Stimulated activated CD4-positive, alpha-beta T cell treated with anti-CD3 and anti-CD28 coated beads, Interleukin-4, amount 100 ng/mL, for 1 hour (primary cell): ENCODE measurements around the gene LCP1.

Experiments
- DNase-seq: peaks from one replicate; pipeline ENCODE4 v3.0.0-alpha.2; 2020

The LCP1 gene

GRCh38 chr13:46154136-46154801, 27.7 kb downstream of the LCP1 start:
- no peak for DNase-seq

GRCh38 chr13:46152627-46153328, 29.2 kb downstream of the LCP1 start:
- no peak for DNase-seq

GRCh38 chr13:46150134-46150693, 31.8 kb downstream of the LCP1 start:
- DNase-seq = no peak

- DNase-seq = peak; percentile 26
Measured at GRCh38 chr13:46149272-46150133, 32.5 kb downstream of the LCP1 start.

- no peak for DNase-seq
Measured at GRCh38 chr13:46146898-46147297, 35.1 kb downstream of the LCP1 start.

- no peak for DNase-seq
Measured at GRCh38 chr13:46145950-46146349, 36.0 kb downstream of the LCP1 start.

- no peak for DNase-seq
Measured at GRCh38 chr13:46145135-46145534, 36.8 kb downstream of the LCP1 start.

GRCh38 chr13:46143184-46143701, 38.7 kb downstream of the LCP1 start:
- no peak for DNase-seq

GRCh38 chr13:46142776-46143175, 39.2 kb downstream of the LCP1 start:
- no peak for DNase-seq

GRCh38 chr13:46140044-46140443, 41.9 kb downstream of the LCP1 start:
- DNase-seq = no peak

GRCh38 chr13:46137627-46138317, 44.2 kb downstream of the LCP1 start:
- no peak for DNase-seq

GRCh38 chr13:46136688-46137087, 45.3 kb downstream of the LCP1 start:
- no peak for DNase-seq

- DNase-seq = no peak
Measured at GRCh38 chr13:46134961-46135522, 46.9 kb downstream of the LCP1 start.

GRCh38 chr13:46134494-46134893, 47.5 kb downstream of the LCP1 start:
- no peak for DNase-seq

- DNase-seq = no peak
Measured at GRCh38 chr13:46132109-46132508, 49.9 kb downstream of the LCP1 start.

GRCh38 chr13:46131705-46132104, 50.3 kb downstream of the LCP1 start:
- no peak for DNase-seq

GRCh38 chr13:46129955-46130618, 51.9 kb downstream of the LCP1 start:
- DNase-seq = no peak

- no peak for DNase-seq
Measured at GRCh38 chr13:46129124-46129523, 52.9 kb downstream of the LCP1 start.

GRCh38 chr13:46127358-46128023, 54.5 kb downstream of the LCP1 start:
- DNase-seq = no peak

GRCh38 chr13:46126552-46127357, 55.2 kb downstream of the LCP1 start:
- peak; percentile 73 for DNase-seq
